ENCODE data around the gene PCSK2. TPM values are rescaled to one million over a fixed set of nuclear protein-coding genes. Genes with fewer than 3 reads are reported as not detected.

Gene PCSK2
- total and polyA plus RNA-seq, 2 of the 8 experiments (the other 6 are each of a cell fraction or from before 2014, with no cell fraction given) = 1.9 to 4.2 TPM

GRCh38 chr20:17473659-17474058 lies 246.8 kb downstream of the PCSK2 start (continued):
- TF ChIP-seq ZNF274 (IDR thresholded peaks at IDR 0.05; ENCODE audit: borderline replicate concordance, extremely low read depth, low read length) (no peak), RXRA (IDR thresholded peaks at IDR 0.05; ENCODE audit: insufficient read depth, low read depth, low read length) (no peak), POLR2A (IDR thresholded peaks at IDR 0.05; ENCODE audit: control extremely low read depth in 1 of 2, low read depth in 2 of 2, low read length in 2 of 2) (no peak)

Data from H1 (cell line).